Neuronal stem cell (in vitro differentiated cells): ENCODE results near the gene NME8.

Experiments used
- DNase-seq: peaks from one replicate; pipeline ENCODE4 v3.0.0-alpha.2; 2013; ENCODE audit warnings: low spot score
- H2AFZ ChIP-seq: one replicate; pipeline ENCODE4 v1.6.1; 2013; ENCODE audit warnings: mild to moderate bottlenecking, low read length, inconsistent platforms
- H2AK5ac ChIP-seq: 2 replicates; pipeline ENCODE4 v1.6.1; 2013; ENCODE audit warnings: low read depth, mild to moderate bottlenecking, inconsistent platforms, low read length, moderate library complexity, mixed read lengths
- H2BK120ac ChIP-seq: 2 replicates; pipeline ENCODE4 v1.6.1; 2013; ENCODE audit warnings: low read depth, mild to moderate bottlenecking, inconsistent platforms, low read length, moderate library complexity, mixed read lengths
- H2BK12ac ChIP-seq: one replicate; pipeline ENCODE4 v1.6.1; 2013; ENCODE audit warnings: low read length, inconsistent platforms
- H2BK15ac ChIP-seq: 2 replicates; pipeline ENCODE4 v1.6.1; 2013; ENCODE audit warnings: mild to moderate bottlenecking, low read length, inconsistent platforms, mixed read lengths
- H2BK5ac ChIP-seq: one replicate; pipeline ENCODE4 v1.6.1; 2013; ENCODE audit warnings: inconsistent platforms, mild to moderate bottlenecking, low read length, moderate library complexity
- H3K14ac ChIP-seq: one replicate; pipeline ENCODE4 v1.6.1; 2013; ENCODE audit warnings: low read length, inconsistent platforms
- H3K18ac ChIP-seq: 2 replicates; pipeline ENCODE4 v1.6.1; 2013; ENCODE audit warnings: low read length, inconsistent platforms
- H3K23ac ChIP-seq: 2 replicates; pipeline ENCODE4 v1.6.1; 2013; ENCODE audit warnings: low read depth, mild to moderate bottlenecking, mixed read lengths, low read length, inconsistent platforms; ENCODE audit not compliant: poor library complexity
- H3K27ac ChIP-seq: replicated peaks from 3 replicates; pipeline ENCODE4 v1.5.1; 2013; ENCODE audit warnings: low read length, inconsistent platforms
- H3K27me3 ChIP-seq, 3 experiments: 2 replicates each; pipeline ENCODE4 v1.6.1; 2013; ENCODE audit warnings: low read length in 3 of 3, mild to moderate bottlenecking in 2 of 3, inconsistent platforms in 1 of 3, low read depth in 1 of 3, mixed read lengths in 1 of 3, moderate library complexity in 1 of 3; ENCODE audit not compliant: control insufficient read depth in 3 of 3, insufficient read depth in 3 of 3
- H3K36me3 ChIP-seq, 2 donors: replicated peaks in 1 of 2; 2 replicates each; pipeline ENCODE4 v1.6.1; 2013; ENCODE audit warnings: low read length in 2 of 2; ENCODE audit not compliant: control insufficient read depth in 2 of 2, insufficient read depth in 2 of 2
- H3K4ac ChIP-seq: 2 replicates; pipeline ENCODE4 v1.6.1; 2013; ENCODE audit warnings: inconsistent platforms, mild to moderate bottlenecking, low read length, moderate library complexity
- H3K4me1 ChIP-seq, 2 donors: 1 replicate in 1 of 2; 2 replicates in 1 of 2; pipeline ENCODE4 v1.6.1; 2013; ENCODE audit warnings: low read length in 2 of 2, low read depth in 1 of 2; ENCODE audit not compliant: control insufficient read depth in 2 of 2, insufficient read depth in 1 of 2
- H3K4me2 ChIP-seq: one replicate; pipeline ENCODE4 v1.6.1; 2013; ENCODE audit warnings: mild to moderate bottlenecking, low read length, inconsistent platforms; ENCODE audit not compliant: insufficient read depth, poor library complexity, severe bottlenecking
- H3K4me3 ChIP-seq, 2 donors: 2 replicates each; pipeline ENCODE4 v1.5.1; 2013; ENCODE audit warnings: low read length in 2 of 2, mild to moderate bottlenecking in 2 of 2, inconsistent platforms in 1 of 2, moderate library complexity in 1 of 2
- H3K79me1 ChIP-seq: one replicate; pipeline ENCODE4 v1.6.1; 2013; ENCODE audit warnings: low read depth, mild to moderate bottlenecking, inconsistent platforms, low read length, moderate library complexity
- H3K9ac ChIP-seq: one replicate; pipeline ENCODE4 v1.6.1; 2013; ENCODE audit warnings: mild to moderate bottlenecking, low read depth, low read length, inconsistent platforms; ENCODE audit not compliant: poor library complexity
- H3K9me3 ChIP-seq, 2 donors: replicated peaks in 1 of 2; 2 replicates each; pipeline versions ENCODE3 to v1.6.1; 2013; ENCODE audit warnings: low read length in 2 of 2, mild to moderate bottlenecking in 2 of 2, inconsistent platforms in 1 of 2, low read depth in 1 of 2, mixed read lengths in 1 of 2, moderate library complexity in 1 of 2; ENCODE audit not compliant: control insufficient read depth in 2 of 2, insufficient read depth in 1 of 2
- H4K8ac ChIP-seq: one replicate; pipeline ENCODE4 v1.6.1; 2013; ENCODE audit warnings: low read depth, mild to moderate bottlenecking, inconsistent platforms, low read length, moderate library complexity
- H4K91ac ChIP-seq: one replicate; pipeline ENCODE4 v1.6.1; 2013; ENCODE audit warnings: low read length, low read depth, mild to moderate bottlenecking, inconsistent platforms; ENCODE audit not compliant: poor library complexity
- WGBS, 2 donors: extraction: QIAGEN DNeasy Blood & Tissue Kit; methylation state at CpG; one replicate each; pipeline ENCODE4 v1.1.7; 2013; ENCODE audit warnings: missing lambda C conversion rate in 2 of 2, mixed read lengths in 1 of 2; ENCODE audit not compliant: insufficient read length in 2 of 2, insufficient replicate concordance in 1 of 2; ENCODE audit errors: extremely low coverage in 2 of 2; 5-methylcytosine and 5-hydroxymethylcytosine counted together

NME8 gene

GRCh38 chr7:37853468-37853867, 5.1 kb downstream of the NME8 start:
- no peak overlapping the region for H3K4ac ChIP-seq
- no peak overlapping the region for H2BK5ac ChIP-seq
- WGBS, 2 donors: no CpG with 5 or more reads among the region's 2 CpGs

GRCh38 chr7:37882086-37882485, 33.7 kb downstream of the NME8 start:
- Histone ChIP-seq H3K4ac (no peak overlapping the region), H3K23ac (no peak overlapping the region), H3K14ac (no peak overlapping the region), H3K36me3 (no peaks in the 10 kb centered on the region), H3K18ac (no peak overlapping the region), H2BK15ac (no peak overlapping the region), H3K27me3 (no peaks in the 10 kb centered on the region), H3K79me1 (no peaks in the 10 kb centered on the region), H3K27ac (no peak overlapping the region), H2BK120ac (no peak overlapping the region), H3K4me1 (no peaks in the 10 kb centered on the region), H3K4me3 (no peak overlapping the region), H4K91ac (no peak overlapping the region), H2AK5ac (no peak overlapping the region), H3K4me2 (no peak overlapping the region), H2BK12ac (no peak overlapping the region), H3K9ac (no peak overlapping the region), H4K8ac (no peak overlapping the region), H2AFZ (no peak overlapping the region), H2BK5ac (no peak overlapping the region), H3K9me3 (no peaks in the 10 kb centered on the region)
- DNase-seq: no peak
- no CpG with 5 or more reads among the region's 6 CpGs for WGBS, 2 donors

More at GRCh38 chr7:37853468-37853867, 5.1 kb downstream of the NME8 start:
- Histone ChIP-seq H3K79me1 (no peaks in the 10 kb centered on the region), H3K36me3 (no peaks in the 10 kb centered on the region), H2AFZ (no peak overlapping the region), H3K9ac (no peak overlapping the region), H3K27me3 (no peaks in the 10 kb centered on the region), H3K4me2 (no peak overlapping the region), H3K18ac (no peak overlapping the region), H3K27ac (no peak overlapping the region), H3K4me3 (no peak overlapping the region), H4K8ac (no peak overlapping the region), H4K91ac (no peak overlapping the region), H2BK120ac (no peak overlapping the region), H3K23ac (no peak overlapping the region), H3K14ac (no peak overlapping the region), H2AK5ac (no peak overlapping the region), H3K9me3 (no peaks in the 10 kb centered on the region), H2BK12ac (no peak overlapping the region), H3K4me1 (no peaks in the 10 kb centered on the region), H2BK15ac (no peak overlapping the region)
- DNase-seq: no peak

GRCh38 chr7:37893359-37893758, 45.0 kb downstream of the NME8 start:
- Histone ChIP-seq H2BK12ac (no peak overlapping the region), H3K9me3 (no peaks in the 10 kb centered on the region), H3K27me3 (no peaks in the 10 kb centered on the region), H3K4ac (no peak overlapping the region), H3K23ac (no peak overlapping the region), H3K4me3 (no peak overlapping the region), H4K91ac (no peak overlapping the region), H3K79me1 (no peaks in the 10 kb centered on the region), H3K27ac (no peak overlapping the region), H3K9ac (no peak overlapping the region), H2BK15ac (no peak overlapping the region), H3K4me1 (no peaks in the 10 kb centered on the region), H3K14ac (no peak overlapping the region), H2AFZ (no peak overlapping the region), H3K36me3 (no peaks in the 10 kb centered on the region), H3K4me2 (no peak overlapping the region), H2BK120ac (no peak overlapping the region), H3K18ac (no peak overlapping the region), H4K8ac (no peak overlapping the region), H2BK5ac (no peak overlapping the region), H2AK5ac (no peak overlapping the region)
- no peak for DNase-seq

- Histone ChIP-seq H2AK5ac (no peak overlapping the region), H3K14ac (no peak overlapping the region), H4K91ac (no peak overlapping the region), H3K4me2 (no peak overlapping the region), H3K79me1 (no peaks in the 10 kb centered on the region), H3K23ac (no peak overlapping the region), H3K4ac (no peak overlapping the region), H2AFZ (no peak overlapping the region), H3K4me1 (no peaks in the 10 kb centered on the region), H3K18ac (no peak overlapping the region), H3K36me3 (no peaks in the 10 kb centered on the region), H2BK120ac (no peak overlapping the region), H2BK12ac (no peak overlapping the region), H3K4me3 (no peak overlapping the region), H3K27me3 (no peaks in the 10 kb centered on the region), H4K8ac (no peak overlapping the region), H3K9ac (no peak overlapping the region), H2BK5ac (no peak overlapping the region), H3K27ac (no peak overlapping the region), H3K9me3 (no peaks in the 10 kb centered on the region), H2BK15ac (no peak overlapping the region)
- no peak for DNase-seq
- no CpG with 5 or more reads among the region's 3 CpGs for WGBS, 2 donors
These were observed 46.3 kb downstream of the NME8 start for GRCh38 chr7:37894671-37895070.
